ENCODE measurements around the gene DENND1A.

Gene DENND1A

GRCh38 chr9:123395689-123396511, 534.0 kb downstream of the DENND1A start:
- Histone ChIP-seq H3K9me3 (no peaks in the 10 kb centered on the region), H3K36me3 (peaks cover 0 to 4% (median 0%) of the 10 kb centered on the region in 3 donors), H3K4me3 (no peak overlapping the region), H3K27me3 (no peaks in the 10 kb centered on the region), H3K27ac (no peak overlapping the region), H3K4me1 (peaks cover 0 to 6% (median 1%) of the 10 kb centered on the region in 4 donors)
- DNase-seq, result no peak
- intact Hi-C loops (cut with DNase I; ENCODE audit: low total_unique reads), result no loop called here
- TF ChIP-seq, protein P1, sequence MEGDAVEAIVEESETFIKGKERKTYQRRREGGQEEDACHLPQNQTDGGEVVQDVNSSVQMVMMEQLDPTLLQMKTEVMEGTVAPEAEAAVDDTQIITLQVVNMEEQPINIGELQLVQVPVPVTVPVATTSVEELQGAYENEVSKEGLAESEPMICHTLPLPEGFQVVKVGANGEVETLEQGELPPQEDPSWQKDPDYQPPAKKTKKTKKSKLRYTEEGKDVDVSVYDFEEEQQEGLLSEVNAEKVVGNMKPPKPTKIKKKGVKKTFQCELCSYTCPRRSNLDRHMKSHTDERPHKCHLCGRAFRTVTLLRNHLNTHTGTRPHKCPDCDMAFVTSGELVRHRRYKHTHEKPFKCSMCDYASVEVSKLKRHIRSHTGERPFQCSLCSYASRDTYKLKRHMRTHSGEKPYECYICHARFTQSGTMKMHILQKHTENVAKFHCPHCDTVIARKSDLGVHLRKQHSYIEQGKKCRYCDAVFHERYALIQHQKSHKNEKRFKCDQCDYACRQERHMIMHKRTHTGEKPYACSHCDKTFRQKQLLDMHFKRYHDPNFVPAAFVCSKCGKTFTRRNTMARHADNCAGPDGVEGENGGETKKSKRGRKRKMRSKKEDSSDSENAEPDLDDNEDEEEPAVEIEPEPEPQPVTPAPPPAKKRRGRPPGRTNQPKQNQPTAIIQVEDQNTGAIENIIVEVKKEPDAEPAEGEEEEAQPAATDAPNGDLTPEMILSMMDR (IDR thresholded peaks at IDR 0.05), result no peak

DNA sequence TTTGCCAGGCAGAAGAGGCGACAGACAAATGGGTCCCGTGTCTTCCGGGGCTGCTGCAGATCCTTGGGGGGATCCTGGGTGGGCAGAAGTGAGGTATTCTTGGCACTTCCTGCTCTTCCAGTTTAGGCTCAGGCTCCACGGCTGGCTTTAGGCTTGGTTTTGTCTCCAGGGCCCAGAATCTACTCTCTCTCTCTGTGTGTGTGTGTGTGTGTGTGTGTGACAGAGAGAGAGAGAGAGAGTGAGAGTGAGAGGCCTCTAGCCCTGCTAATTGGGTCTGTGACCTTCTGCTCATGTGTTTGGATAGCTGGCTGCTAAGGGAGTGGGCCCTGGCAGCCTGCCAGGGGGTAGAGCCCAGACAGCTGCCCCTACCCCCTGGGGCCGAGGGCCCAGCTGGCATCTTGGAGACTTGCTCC, 534.6 kb downstream of the DENND1A start:
- Histone ChIP-seq H3K36me3 (peaks cover 0 to 4% (median 0%) of the 10 kb centered on the region in 3 donors), H3K9me3 (no peaks in the 10 kb centered on the region), H3K27ac (no peak overlapping the region), H3K27me3 (no peaks in the 10 kb centered on the region), H3K4me1 (no peaks in the 10 kb centered on the region), H3K4me3 (no peak overlapping the region)
- no peak for DNase-seq
- intact Hi-C loops (cut with DNase I; ENCODE audit: low total_unique reads), result no loop called here
- TF ChIP-seq, protein P1 (IDR thresholded peaks at IDR 0.05), result no peak

DNA sequence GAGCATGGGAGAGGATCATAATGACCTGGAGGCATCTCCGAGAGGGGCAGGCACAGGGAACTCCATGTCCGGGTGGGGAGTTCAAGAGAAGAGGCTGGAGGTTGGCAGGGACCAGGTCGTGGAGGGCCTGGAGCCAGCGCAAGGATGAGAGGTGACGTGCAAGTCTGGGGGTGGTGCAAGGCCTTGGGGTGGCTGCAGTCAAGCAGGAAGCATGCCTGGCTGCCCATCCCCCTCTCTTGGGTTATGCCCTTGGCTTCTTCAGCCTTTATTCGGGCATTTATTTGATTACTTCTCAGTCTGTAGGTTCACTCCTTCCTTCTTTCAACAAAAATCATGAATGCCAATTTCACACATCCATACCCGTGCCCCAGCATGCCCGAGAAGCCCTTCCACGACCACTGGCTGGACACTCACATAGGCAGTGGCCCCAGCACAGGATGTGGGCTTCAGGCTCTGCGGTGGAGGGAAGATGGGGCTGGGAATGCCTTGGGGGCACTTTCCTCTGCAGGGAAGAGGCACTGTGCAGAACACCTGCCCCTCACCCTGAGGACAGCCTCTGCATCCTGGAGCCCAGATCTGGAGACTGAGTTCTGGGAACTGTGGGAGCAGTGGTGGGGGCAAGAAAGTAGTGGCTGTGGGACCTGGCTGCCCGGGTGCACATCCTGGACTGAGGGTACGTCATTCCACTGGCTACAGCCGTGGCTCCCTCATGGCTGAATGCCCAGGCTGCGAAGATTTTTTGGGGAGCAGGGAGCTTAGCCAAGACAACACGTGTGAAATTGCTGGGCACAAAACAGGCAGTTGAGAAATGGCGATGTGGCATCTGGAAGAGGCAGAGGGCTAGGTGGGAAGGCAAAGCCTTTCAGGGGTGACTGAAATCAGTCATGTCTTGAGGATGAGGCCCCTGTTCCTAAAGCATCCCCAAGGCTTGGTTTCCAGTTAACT, 535.4 kb downstream of the DENND1A start:
- Histone ChIP-seq H3K36me3 (peaks cover 0 to 4% (median 0%) of the 10 kb centered on the region in 3 donors), H3K27me3 (no peaks in the 10 kb centered on the region), H3K4me3 (no peak overlapping the region), H3K27ac (no peak overlapping the region), H3K4me1 (no peaks in the 10 kb centered on the region), H3K9me3 (no peaks in the 10 kb centered on the region)
- TF ChIP-seq, protein P1 (IDR thresholded peaks at IDR 0.05), result no peak
- intact Hi-C loops (cut with DNase I; ENCODE audit: low total_unique reads), result no loop called here
- no peak for DNase-seq

GRCh38 chr9:123392802-123393201, 537.1 kb downstream of the DENND1A start:
- no peak for DNase-seq
- Histone ChIP-seq H3K4me1 (no peaks in the 10 kb centered on the region), H3K36me3 (peaks cover 0 to 4% (median 0%) of the 10 kb centered on the region in 3 donors), H3K4me3 (no peak overlapping the region), H3K9me3 (no peaks in the 10 kb centered on the region), H3K27ac (no peak overlapping the region), H3K27me3 (no peaks in the 10 kb centered on the region)
- intact Hi-C loops (cut with DNase I; ENCODE audit: low total_unique reads), result no loop called here
- TF ChIP-seq, protein P1 (IDR thresholded peaks at IDR 0.05), result no peak

DNA sequence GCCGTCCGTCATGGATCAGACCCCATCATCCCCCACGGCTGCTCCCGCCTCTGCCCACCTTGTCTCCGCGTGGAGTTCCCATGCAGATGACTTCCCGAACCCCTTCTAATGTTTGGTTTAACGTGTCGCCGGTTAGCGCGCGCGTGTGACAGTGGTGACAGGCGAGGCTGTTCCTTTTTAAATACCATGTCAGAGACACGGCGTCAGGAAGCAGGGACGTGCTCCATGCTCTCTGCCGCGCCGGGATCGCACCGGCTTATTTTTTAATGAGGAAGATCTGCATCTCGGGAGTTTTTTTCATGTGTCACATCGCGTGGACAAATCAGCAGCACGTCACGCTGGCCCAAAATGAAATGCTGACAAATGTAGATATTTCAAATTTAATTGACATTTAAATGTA, 538.0 kb downstream of the DENND1A start:
- Histone ChIP-seq H3K9me3 (no peaks in the 10 kb centered on the region), H3K27ac (no peak overlapping the region), H3K4me1 (no peaks in the 10 kb centered on the region), H3K36me3 (peaks cover 0 to 4% (median 0%) of the 10 kb centered on the region in 3 donors), H3K27me3 (no peaks in the 10 kb centered on the region), H3K4me3 (no peak overlapping the region)
- intact Hi-C loops (cut with DNase I; ENCODE audit: low total_unique reads), result no loop called here
- DNase-seq, result no peak
- TF ChIP-seq, protein P1 (IDR thresholded peaks at IDR 0.05), result no peak

All from tibial artery (tissue), 4 donors.